Measurements from ENCODE around the gene GNG8. TPM values are rescaled to one million over a fixed set of nuclear protein-coding genes. Genes with fewer than 3 reads are reported as not detected.

Gene GNG8
- total RNA-seq, 2 experiments from 2014 or later, result not detected

DNA sequence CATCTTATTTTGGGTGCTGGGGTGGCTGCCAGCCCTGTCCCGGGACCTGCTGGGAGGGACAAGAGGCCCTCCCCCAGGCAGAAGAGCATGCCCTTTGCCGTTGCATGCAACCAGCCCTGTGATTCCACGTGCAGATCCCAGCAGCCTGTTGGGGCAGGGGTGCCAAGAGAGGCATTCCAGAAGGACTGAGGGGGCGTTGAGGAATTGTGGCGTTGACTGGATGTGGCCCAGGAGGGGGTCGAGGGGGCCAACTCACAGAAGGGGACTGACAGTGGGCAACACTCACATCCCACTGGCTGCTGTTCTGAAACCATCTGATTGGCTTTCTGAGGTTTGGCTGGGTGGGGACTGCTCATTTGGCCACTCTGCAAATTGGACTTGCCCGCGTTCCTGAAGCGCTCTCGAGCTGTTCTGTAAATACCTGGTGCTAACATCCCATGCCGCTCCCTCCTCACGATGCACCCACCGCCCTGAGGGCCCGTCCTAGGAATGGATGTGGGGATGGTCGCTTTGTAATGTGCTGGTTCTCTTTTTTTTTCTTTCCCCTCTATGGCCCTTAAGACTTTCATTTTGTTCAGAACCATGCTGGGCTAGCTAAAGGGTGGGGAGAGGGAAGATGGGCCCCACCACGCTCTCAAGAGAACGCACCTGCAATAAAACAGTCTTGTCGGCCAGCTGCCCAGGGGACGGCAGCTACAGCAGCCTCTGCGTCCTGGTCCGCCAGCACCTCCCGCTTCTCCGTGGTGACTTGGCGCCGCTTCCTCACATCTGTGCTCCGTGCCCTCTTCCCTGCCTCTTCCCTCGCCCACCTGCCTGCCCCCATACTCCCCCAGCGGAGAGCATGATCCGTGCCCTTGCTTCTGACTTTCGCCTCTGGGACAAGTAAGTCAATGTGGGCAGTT, 26.2 kb downstream of the GNG8 start:
- no peak for ATAC-seq (ENCODE audit: poor library complexity)
- Mint-ChIP-seq H3K4me3 (no peak overlapping the region), H3K27ac (peak overlapping the region; percentile 93), H3K36me3 (ENCODE audit: low read depth) (peaks cover 64% of the 10 kb centered on the region), H3K27me3 (no peaks in the 10 kb centered on the region), H3K4me1 (ENCODE audit: low read depth) (peaks cover 75% of the 10 kb centered on the region), H3K9me3 (no peaks in the 10 kb centered on the region)
- no peak overlapping the region for H3K4me3 ChIP-seq (ENCODE audit: low read length)
- ChIA-PET CTCF (interaction anchor here (3.8 kb wide), 1 partner anchor 52 kb away, joined by 30 read pairs; the partner anchor contains the start of gene DACT3), POLR2A (interaction anchor here (2.5 to 5.4 kb wide), 2 partner anchors 8 to 52 kb away, joined by 36 to 215 read pairs; partner anchors contain the start of genes CALM3 and DACT3)
- H3K9me3 ChIP-seq (ENCODE audit: control insufficient read depth in 1 of 2, insufficient read depth in 1 of 2, low read length in 2 of 2), result no peaks in the 10 kb centered on the region
- H3K27ac ChIP-seq (ENCODE audit: low read depth in 1 of 2, low read length in 2 of 2), result peak overlapping the region in 1 of 2 donors; percentile 2
- peaks cover 56% of the 10 kb centered on the region for H3K36me3 ChIP-seq (ENCODE audit: insufficient read depth, low read length)
- TF ChIP-seq CTCF (IDR thresholded peaks at IDR 0.05), result no peak
- peaks cover 72% of the 10 kb centered on the region for H3K4me1 ChIP-seq (ENCODE audit: insufficient read depth, low read length)
- no peaks in the 10 kb centered on the region for H3K27me3 ChIP-seq (ENCODE audit: control insufficient read depth in 1 of 2, insufficient read depth in 2 of 2, low read length in 2 of 2)
- DNase-seq, result peak in 1 of 14 experiments; percentile 30
- intact Hi-C loops (cut with DNase I, micrococcal nuclease), result loop anchor here in 1 of 2 experiments (5.0 to 10.0 kb wide), 4 partner anchors 77 to 1755 kb away; partner anchors contain the start of genes INAFM1, SYNGR4 and TMEM143

- Histone ChIP-seq H3K4me3 (ENCODE audit: low read length) (no peak overlapping the region), H3K27me3 (ENCODE audit: control insufficient read depth in 1 of 2, insufficient read depth in 2 of 2, low read length in 2 of 2) (no peaks in the 10 kb centered on the region), H3K9me3 (ENCODE audit: control insufficient read depth in 1 of 2, insufficient read depth in 1 of 2, low read length in 2 of 2) (no peaks in the 10 kb centered on the region), H3K27ac (ENCODE audit: low read depth in 1 of 2, low read length in 2 of 2) (peak overlapping the region in 1 of 2 donors; percentile 17), H3K4me1 (ENCODE audit: insufficient read depth, low read length) (peaks cover 72% of the 10 kb centered on the region), H3K36me3 (ENCODE audit: insufficient read depth, low read length) (peaks cover 56% of the 10 kb centered on the region)
- TF ChIP-seq CTCF (IDR thresholded peaks at IDR 0.05), result no peak
- DNase-seq, result peak in 1 of 14 experiments; percentile 28
- Mint-ChIP-seq H3K9me3 (no peaks in the 10 kb centered on the region), H3K36me3 (ENCODE audit: low read depth) (peaks cover 64% of the 10 kb centered on the region), H3K27me3 (no peaks in the 10 kb centered on the region), H3K4me1 (ENCODE audit: low read depth) (peaks cover 74% of the 10 kb centered on the region), H3K4me3 (peak overlapping the region; percentile 5), H3K27ac (peak overlapping the region; percentile 16)
- ChIA-PET CTCF (no interaction called here), POLR2A (no interaction called here)
- intact Hi-C loops (cut with DNase I, micrococcal nuclease), result loop anchor here in 1 of 2 experiments (10.0 kb wide), 2 partner anchors 426 to 666 kb away; partner anchors contain the start of gene INAFM1
- ATAC-seq (ENCODE audit: poor library complexity), result no peak
Measured at GRCh38 chr19:46608581-46609345, 27.2 kb downstream of the GNG8 start.

DNA sequence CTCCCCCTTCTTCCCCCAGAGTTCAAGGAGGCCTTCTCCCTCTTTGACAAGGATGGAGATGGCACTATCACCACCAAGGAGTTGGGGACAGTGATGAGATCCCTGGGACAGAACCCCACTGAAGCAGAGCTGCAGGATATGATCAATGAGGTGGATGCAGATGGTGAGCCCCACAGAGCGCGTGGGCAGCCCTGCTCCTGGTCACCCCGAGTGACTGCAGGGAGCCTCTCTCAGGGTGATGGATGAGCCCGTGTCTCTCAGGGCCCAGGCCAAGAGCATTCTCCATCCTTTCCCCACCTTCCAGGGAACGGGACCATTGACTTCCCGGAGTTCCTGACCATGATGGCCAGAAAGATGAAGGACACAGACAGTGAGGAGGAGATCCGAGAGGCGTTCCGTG, 27.8 kb downstream of the GNG8 start:
- no peaks in the 10 kb centered on the region for H3K27me3 ChIP-seq (ENCODE audit: control insufficient read depth in 1 of 2, insufficient read depth in 2 of 2, low read length in 2 of 2)
- no peaks in the 10 kb centered on the region for H3K27me3 Mint-ChIP-seq
- peaks cover 69% of the 10 kb centered on the region for H3K36me3 Mint-ChIP-seq (ENCODE audit: low read depth)
- H3K27ac Mint-ChIP-seq, result no peak overlapping the region
- DNase-seq (peak in 1 of 14 experiments; percentile 25), ATAC-seq (ENCODE audit: poor library complexity) (no peak)
- ChIA-PET POLR2A (no interaction called here), CTCF (no interaction called here)
- no peak overlapping the region for H3K27ac ChIP-seq (ENCODE audit: low read depth in 1 of 2, low read length in 2 of 2)
- no peak overlapping the region for H3K4me3 ChIP-seq (ENCODE audit: low read length)
- H3K4me1 Mint-ChIP-seq (ENCODE audit: low read depth), result peaks cover 74% of the 10 kb centered on the region
- intact Hi-C loops (cut with DNase I, micrococcal nuclease), result loop anchor here in 1 of 2 experiments (10.0 kb wide), 2 partner anchors 427 to 667 kb away; partner anchors contain the start of gene INAFM1
- H3K4me1 ChIP-seq (ENCODE audit: insufficient read depth, low read length), result peaks cover 75% of the 10 kb centered on the region
- H3K4me3 Mint-ChIP-seq, result no peak overlapping the region
- no peak for TF ChIP-seq CTCF (IDR thresholded peaks at IDR 0.05)
- peaks cover 56% of the 10 kb centered on the region for H3K36me3 ChIP-seq (ENCODE audit: insufficient read depth, low read length)
- no peaks in the 10 kb centered on the region for H3K9me3 ChIP-seq (ENCODE audit: control insufficient read depth in 1 of 2, insufficient read depth in 1 of 2, low read length in 2 of 2)
- H3K9me3 Mint-ChIP-seq, result no peaks in the 10 kb centered on the region
